GM23338 (cell line): ENCODE measurements around the gene TSFM. TPM values are rescaled to one million over a fixed set of nuclear protein-coding genes. Genes with fewer than 3 reads are reported as not detected.

Experiments used
- ATAC-seq: fragments of 200-7000 bp; cut with Tn5 transposase; 3 replicates; pipeline ENCODE4 v1.9.1; 2020
- DNase-seq: peaks from one replicate; pipeline ENCODE4 v3.0.0-alpha.2; 2015; ENCODE audit warnings: low spot score
- H2AFZ ChIP-seq: fragments of 200-600 bp; sonication (generic); 2 replicates; pipeline ENCODE4 v1.8.0; 2016; ENCODE audit warnings: antibody characterized with exemption, mild to moderate bottlenecking, moderate library complexity
- H3F3A ChIP-seq: fragments of 200-600 bp; sonication (generic); replicated peaks from 2 replicates; pipeline ENCODE4 v1.8.0; 2017; ENCODE audit warnings: antibody characterized with exemption, mixed run types, low read depth
- H3K27ac ChIP-seq: fragments of 200-600 bp; sonication (generic); 2 replicates; pipeline ENCODE4 v1.6.1; 2016; ENCODE audit warnings: low read depth
- H3K27me3 ChIP-seq: fragments of 200-600 bp; sonication (generic); 2 replicates; pipeline ENCODE4 v1.8.0; 2016; ENCODE audit warnings: mild to moderate bottlenecking, mixed run types, moderate library complexity; ENCODE audit not compliant: insufficient read depth
- H3K36me3 ChIP-seq: fragments of 200-600 bp; sonication (generic); 2 replicates; pipeline ENCODE4 v1.8.0; 2016; ENCODE audit warnings: mild to moderate bottlenecking; ENCODE audit not compliant: insufficient read depth
- H3K4me1 ChIP-seq: fragments of 200-600 bp; sonication (generic); 2 replicates; pipeline ENCODE4 v1.8.0; 2016; ENCODE audit warnings: mild to moderate bottlenecking, moderate library complexity; ENCODE audit not compliant: insufficient read depth
- H3K4me2 ChIP-seq: fragments of 200-600 bp; sonication (generic); 2 replicates; pipeline ENCODE4 v1.7.1; 2017; ENCODE audit warnings: mixed run types
- H3K4me3 ChIP-seq: fragments of 200-600 bp; sonication (generic); 2 replicates; pipeline ENCODE4 v1.6.1; 2016; ENCODE audit warnings: mixed run types
- H3K79me2 ChIP-seq: fragments of 200-600 bp; sonication (generic); replicated peaks from 2 replicates; pipeline ENCODE4 v1.8.0; 2017; ENCODE audit warnings: mild to moderate bottlenecking; ENCODE audit not compliant: insufficient read depth
- H3K9me2 ChIP-seq: fragments of 200-600 bp; sonication (generic); 2 replicates; pipeline ENCODE4 v1.8.0; 2017; ENCODE audit not compliant: insufficient read depth
- H4K20me1 ChIP-seq: fragments of 200-600 bp; sonication (generic); replicated peaks from 2 replicates; pipeline ENCODE4 v1.8.0; 2017; ENCODE audit warnings: mild to moderate bottlenecking; ENCODE audit not compliant: insufficient read depth
- H3K27ac Mint-ChIP-seq: 2 replicates; pipeline ENCODE4 v1.8.0; 2020; ENCODE audit warnings: inconsistent platforms, mild to moderate bottlenecking, moderate library complexity, mixed read lengths
- H3K27me3 Mint-ChIP-seq: 3 replicates; pipeline ENCODE4 v1.8.0; 2022; ENCODE audit warnings: low read depth, mild to moderate bottlenecking, moderate library complexity, mixed read lengths, inconsistent platforms; ENCODE audit not compliant: insufficient read depth, poor library complexity
- H3K36me3 Mint-ChIP-seq: 3 replicates; pipeline ENCODE4 v1.8.0; 2021; ENCODE audit warnings: low read depth, mild to moderate bottlenecking, inconsistent platforms, moderate library complexity, mixed read lengths
- H3K4me1 Mint-ChIP-seq: 3 replicates; pipeline ENCODE4 v1.8.0; 2020; ENCODE audit warnings: mild to moderate bottlenecking, inconsistent platforms, mixed read lengths
- H3K4me3 Mint-ChIP-seq: 3 replicates; pipeline ENCODE4 v1.8.0; 2021; ENCODE audit warnings: moderate library complexity, mild to moderate bottlenecking, inconsistent platforms, mixed read lengths
- H3K9me3 Mint-ChIP-seq: 3 replicates; pipeline ENCODE4 v1.8.0; 2020; ENCODE audit warnings: moderate library complexity, mild to moderate bottlenecking, inconsistent platforms, mixed read lengths
- CREB1 ChIP-seq: fragments of 250-450 bp; sonication (Bioruptor Pico); IDR thresholded peaks from 2 replicates; pipeline ENCODE4 v1.5.0; 2020; ENCODE audit warnings: low read depth, mild to moderate bottlenecking, moderate library complexity
- EZH2 ChIP-seq: fragments of 200-600 bp; sonication (generic); IDR thresholded peaks from one replicate; pipeline ENCODE4 v1.8.0; 2017; ENCODE audit warnings: antibody characterized with exemption, mild to moderate bottlenecking, low read depth; ENCODE audit not compliant: unreplicated experiment
- EZH2phosphoT487 ChIP-seq: fragments of 200-600 bp; sonication (generic); IDR thresholded peaks from one replicate; pipeline ENCODE4 v1.8.1; 2018; ENCODE audit warnings: antibody characterized with exemption; ENCODE audit not compliant: unreplicated experiment
- JUNB ChIP-seq: IDR thresholded peaks from one replicate; pipeline ENCODE4 v1.6.1; 2016; ENCODE audit warnings: antibody characterized with exemption; ENCODE audit not compliant: unreplicated experiment
- NANOG ChIP-seq: IDR thresholded peaks from 2 replicates; pipeline ENCODE4 v1.6.1; 2016; ENCODE audit warnings: antibody characterized with exemption, borderline replicate concordance
- POLR2AphosphoS5 ChIP-seq: IDR thresholded peaks from 2 replicates; pipeline ENCODE4 v1.6.1; 2016; ENCODE audit warnings: antibody characterized with exemption, low read depth
- STAT1 ChIP-seq: IDR thresholded peaks from one replicate; pipeline ENCODE4 v1.6.1; 2016; ENCODE audit warnings: antibody characterized with exemption; ENCODE audit not compliant: unreplicated experiment
- ZNF114 ChIP-seq: fragments of 250-450 bp; sonication (Bioruptor Pico); IDR thresholded peaks from 2 replicates; pipeline ENCODE4 v1.5.0; 2020; ENCODE audit warnings: mild to moderate bottlenecking, moderate library complexity
- ZNF331 ChIP-seq: fragments of 250-450 bp; sonication (Bioruptor Pico); IDR thresholded peaks from 2 replicates; pipeline ENCODE4 v1.5.0; 2020; ENCODE audit warnings: low read depth, mild to moderate bottlenecking, moderate library complexity
- polyA plus RNA-seq: library from polyadenylated mRNA; unstranded; fragments of >200 nt; fragmentation: Nextera tagmentation; extraction: Ambion mirVana; gene quantifications from 2 replicates; pipeline ENCODE4 v1.2.1, GENCODE V29; 2016
- total RNA-seq: library from RNA; depleted of rRNA; stranded (reverse); fragments of >200 nt; shearing (Covaris generic); gene quantifications from 2 replicates; pipeline ENCODE4 v1.2.3, GENCODE V29; 2014
- TF ChIP-seq, protein P1 (sequence below): IDR thresholded peaks from one replicate; pipeline ENCODE4 v1.6.1; 2018; ENCODE audit warnings: antibody characterized with exemption; ENCODE audit not compliant: unreplicated experiment
- TF ChIP-seq, protein P2 (sequence below): fragments of 250-450 bp; sonication (Bioruptor Pico); IDR thresholded peaks from 2 replicates; pipeline ENCODE4 v1.5.0; 2020; ENCODE audit warnings: mild to moderate bottlenecking, moderate library complexity
- TF ChIP-seq, protein P3 (sequence below): IDR thresholded peaks from 2 replicates; pipeline ENCODE4 v1.6.1; 2016; ENCODE audit warnings: antibody characterized with exemption
- TF ChIP-seq, protein P4 (sequence below), 2 experiments: fragments of 200-600 bp in 1 of 2; sonication (generic) in 1 of 2; conservative IDR thresholded peaks; 2 replicates each; pipeline versions ENCODE4 v1.5.1 to v1.6.1; 2016 to 2017; ENCODE audit warnings: antibody characterized with exemption in 2 of 2, low read depth in 2 of 2, mild to moderate bottlenecking in 2 of 2, moderate library complexity in 1 of 2

TSFM gene
- total and polyA plus RNA-seq, 2 experiments from 2014 or later: 29.5 to 43.1 TPM

DNA sequence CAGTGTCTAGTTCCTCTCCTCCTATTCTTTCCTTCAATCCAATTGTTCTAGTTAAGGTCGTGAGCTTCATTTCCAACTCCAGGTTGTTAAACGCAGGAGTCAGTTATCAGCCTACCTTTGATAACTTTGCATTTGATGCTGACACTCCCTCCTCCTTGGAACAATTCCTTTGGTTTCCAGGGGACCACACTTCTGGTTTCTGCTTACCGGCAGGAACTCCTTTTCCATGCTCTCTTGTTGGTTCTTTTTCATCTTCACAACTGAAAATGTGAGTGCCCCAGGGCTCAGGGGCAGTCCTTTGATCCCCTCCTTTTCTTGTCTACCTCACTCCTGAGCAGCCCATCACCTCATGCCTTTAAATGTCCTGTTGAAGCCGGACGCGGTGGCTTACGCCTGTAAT, 5.2 kb upstream of the TSFM start:
- Mint-ChIP-seq H3K36me3 (no peaks in the 10 kb centered on the region), H3K4me1 (peaks cover 2% of the 10 kb centered on the region; the same call in 2 of the 3 replicates), H3K4me3 (no peak overlapping the region), H3K27me3 (peaks cover 7% of the 10 kb centered on the region), H3K27ac (0 out of 2 replicates have a peak overlapping the region, but pooled peaks have one; percentile 57), H3K9me3 (no peaks in the 10 kb centered on the region; the same call in 2 of the 3 replicates)
- no peaks in the 10 kb centered on the region for H3K4me1 ChIP-seq
- no peaks in the 10 kb centered on the region for H3K9me2 ChIP-seq
- ATAC-seq: no peak
- no peak overlapping the region for H3K4me2 ChIP-seq
- no peaks in the 10 kb centered on the region for H3K36me3 ChIP-seq
- no peaks in the 10 kb centered on the region; the same call in 1 of the 2 replicates for H4K20me1 ChIP-seq
- TF ChIP-seq NANOG (no peak), CREB1 (CRISPR knock-in tag) (no peak), ZNF331 (CRISPR knock-in tag) (no peak), EZH2phosphoT487 (no peak), POLR2AphosphoS5 (no peak), EZH2 (no peak), STAT1 (no peak), ZNF114 (CRISPR knock-in tag) (no peak), JUNB (no peak)
- TF ChIP-seq, protein P1, sequence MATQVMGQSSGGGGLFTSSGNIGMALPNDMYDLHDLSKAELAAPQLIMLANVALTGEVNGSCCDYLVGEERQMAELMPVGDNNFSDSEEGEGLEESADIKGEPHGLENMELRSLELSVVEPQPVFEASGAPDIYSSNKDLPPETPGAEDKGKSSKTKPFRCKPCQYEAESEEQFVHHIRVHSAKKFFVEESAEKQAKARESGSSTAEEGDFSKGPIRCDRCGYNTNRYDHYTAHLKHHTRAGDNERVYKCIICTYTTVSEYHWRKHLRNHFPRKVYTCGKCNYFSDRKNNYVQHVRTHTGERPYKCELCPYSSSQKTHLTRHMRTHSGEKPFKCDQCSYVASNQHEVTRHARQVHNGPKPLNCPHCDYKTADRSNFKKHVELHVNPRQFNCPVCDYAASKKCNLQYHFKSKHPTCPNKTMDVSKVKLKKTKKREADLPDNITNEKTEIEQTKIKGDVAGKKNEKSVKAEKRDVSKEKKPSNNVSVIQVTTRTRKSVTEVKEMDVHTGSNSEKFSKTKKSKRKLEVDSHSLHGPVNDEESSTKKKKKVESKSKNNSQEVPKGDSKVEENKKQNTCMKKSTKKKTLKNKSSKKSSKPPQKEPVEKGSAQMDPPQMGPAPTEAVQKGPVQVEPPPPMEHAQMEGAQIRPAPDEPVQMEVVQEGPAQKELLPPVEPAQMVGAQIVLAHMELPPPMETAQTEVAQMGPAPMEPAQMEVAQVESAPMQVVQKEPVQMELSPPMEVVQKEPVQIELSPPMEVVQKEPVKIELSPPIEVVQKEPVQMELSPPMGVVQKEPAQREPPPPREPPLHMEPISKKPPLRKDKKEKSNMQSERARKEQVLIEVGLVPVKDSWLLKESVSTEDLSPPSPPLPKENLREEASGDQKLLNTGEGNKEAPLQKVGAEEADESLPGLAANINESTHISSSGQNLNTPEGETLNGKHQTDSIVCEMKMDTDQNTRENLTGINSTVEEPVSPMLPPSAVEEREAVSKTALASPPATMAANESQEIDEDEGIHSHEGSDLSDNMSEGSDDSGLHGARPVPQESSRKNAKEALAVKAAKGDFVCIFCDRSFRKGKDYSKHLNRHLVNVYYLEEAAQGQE: no peak
- TF ChIP-seq, protein P2, sequence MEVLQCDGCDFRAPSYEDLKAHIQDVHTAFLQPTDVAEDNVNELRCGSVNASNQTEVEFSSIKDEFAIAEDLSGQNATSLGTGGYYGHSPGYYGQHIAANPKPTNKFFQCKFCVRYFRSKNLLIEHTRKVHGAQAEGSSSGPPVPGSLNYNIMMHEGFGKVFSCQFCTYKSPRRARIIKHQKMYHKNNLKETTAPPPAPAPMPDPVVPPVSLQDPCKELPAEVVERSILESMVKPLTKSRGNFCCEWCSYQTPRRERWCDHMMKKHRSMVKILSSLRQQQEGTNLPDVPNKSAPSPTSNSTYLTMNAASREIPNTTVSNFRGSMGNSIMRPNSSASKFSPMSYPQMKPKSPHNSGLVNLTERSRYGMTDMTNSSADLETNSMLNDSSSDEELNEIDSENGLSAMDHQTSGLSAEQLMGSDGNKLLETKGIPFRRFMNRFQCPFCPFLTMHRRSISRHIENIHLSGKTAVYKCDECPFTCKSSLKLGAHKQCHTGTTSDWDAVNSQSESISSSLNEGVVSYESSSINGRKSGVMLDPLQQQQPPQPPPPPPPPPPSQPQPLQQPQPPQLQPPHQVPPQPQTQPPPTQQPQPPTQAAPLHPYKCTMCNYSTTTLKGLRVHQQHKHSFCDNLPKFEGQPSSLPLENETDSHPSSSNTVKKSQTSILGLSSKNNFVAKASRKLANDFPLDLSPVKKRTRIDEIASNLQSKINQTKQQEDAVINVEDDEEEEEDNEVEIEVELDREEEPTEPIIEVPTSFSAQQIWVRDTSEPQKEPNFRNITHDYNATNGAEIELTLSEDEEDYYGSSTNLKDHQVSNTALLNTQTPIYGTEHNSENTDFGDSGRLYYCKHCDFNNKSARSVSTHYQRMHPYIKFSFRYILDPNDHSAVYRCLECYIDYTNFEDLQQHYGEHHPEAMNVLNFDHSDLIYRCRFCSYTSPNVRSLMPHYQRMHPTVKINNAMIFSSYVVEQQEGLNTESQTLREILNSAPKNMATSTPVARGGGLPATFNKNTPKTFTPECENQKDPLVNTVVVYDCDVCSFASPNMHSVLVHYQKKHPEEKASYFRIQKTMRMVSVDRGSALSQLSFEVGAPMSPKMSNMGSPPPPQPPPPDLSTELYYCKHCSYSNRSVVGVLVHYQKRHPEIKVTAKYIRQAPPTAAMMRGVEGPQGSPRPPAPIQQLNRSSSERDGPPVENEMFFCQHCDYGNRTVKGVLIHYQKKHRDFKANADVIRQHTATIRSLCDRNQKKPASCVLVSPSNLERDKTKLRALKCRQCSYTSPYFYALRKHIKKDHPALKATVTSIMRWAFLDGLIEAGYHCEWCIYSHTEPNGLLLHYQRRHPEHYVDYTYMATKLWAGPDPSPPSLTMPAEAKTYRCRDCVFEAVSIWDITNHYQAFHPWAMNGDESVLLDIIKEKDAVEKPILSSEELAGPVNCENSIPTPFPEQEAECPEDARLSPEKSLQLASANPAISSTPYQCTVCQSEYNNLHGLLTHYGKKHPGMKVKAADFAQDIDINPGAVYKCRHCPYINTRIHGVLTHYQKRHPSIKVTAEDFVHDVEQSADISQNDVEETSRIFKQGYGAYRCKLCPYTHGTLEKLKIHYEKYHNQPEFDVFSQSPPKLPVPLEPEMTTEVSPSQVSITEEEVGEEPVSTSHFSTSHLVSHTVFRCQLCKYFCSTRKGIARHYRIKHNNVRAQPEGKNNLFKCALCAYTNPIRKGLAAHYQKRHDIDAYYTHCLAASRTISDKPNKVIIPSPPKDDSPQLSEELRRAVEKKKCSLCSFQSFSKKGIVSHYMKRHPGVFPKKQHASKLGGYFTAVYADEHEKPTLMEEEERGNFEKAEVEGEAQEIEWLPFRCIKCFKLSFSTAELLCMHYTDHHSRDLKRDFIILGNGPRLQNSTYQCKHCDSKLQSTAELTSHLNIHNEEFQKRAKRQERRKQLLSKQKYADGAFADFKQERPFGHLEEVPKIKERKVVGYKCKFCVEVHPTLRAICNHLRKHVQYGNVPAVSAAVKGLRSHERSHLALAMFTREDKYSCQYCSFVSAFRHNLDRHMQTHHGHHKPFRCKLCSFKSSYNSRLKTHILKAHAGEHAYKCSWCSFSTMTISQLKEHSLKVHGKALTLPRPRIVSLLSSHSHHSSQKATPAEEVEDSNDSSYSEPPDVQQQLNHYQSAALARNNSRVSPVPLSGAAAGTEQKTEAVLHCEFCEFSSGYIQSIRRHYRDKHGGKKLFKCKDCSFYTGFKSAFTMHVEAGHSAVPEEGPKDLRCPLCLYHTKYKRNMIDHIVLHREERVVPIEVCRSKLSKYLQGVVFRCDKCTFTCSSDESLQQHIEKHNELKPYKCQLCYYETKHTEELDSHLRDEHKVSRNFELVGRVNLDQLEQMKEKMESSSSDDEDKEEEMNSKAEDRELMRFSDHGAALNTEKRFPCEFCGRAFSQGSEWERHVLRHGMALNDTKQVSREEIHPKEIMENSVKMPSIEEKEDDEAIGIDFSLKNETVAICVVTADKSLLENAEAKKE (CRISPR knock-in tag): no peak
- TF ChIP-seq, protein P3, sequence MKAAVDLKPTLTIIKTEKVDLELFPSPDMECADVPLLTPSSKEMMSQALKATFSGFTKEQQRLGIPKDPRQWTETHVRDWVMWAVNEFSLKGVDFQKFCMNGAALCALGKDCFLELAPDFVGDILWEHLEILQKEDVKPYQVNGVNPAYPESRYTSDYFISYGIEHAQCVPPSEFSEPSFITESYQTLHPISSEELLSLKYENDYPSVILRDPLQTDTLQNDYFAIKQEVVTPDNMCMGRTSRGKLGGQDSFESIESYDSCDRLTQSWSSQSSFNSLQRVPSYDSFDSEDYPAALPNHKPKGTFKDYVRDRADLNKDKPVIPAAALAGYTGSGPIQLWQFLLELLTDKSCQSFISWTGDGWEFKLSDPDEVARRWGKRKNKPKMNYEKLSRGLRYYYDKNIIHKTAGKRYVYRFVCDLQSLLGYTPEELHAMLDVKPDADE: no peak
- TF ChIP-seq, protein P4, sequence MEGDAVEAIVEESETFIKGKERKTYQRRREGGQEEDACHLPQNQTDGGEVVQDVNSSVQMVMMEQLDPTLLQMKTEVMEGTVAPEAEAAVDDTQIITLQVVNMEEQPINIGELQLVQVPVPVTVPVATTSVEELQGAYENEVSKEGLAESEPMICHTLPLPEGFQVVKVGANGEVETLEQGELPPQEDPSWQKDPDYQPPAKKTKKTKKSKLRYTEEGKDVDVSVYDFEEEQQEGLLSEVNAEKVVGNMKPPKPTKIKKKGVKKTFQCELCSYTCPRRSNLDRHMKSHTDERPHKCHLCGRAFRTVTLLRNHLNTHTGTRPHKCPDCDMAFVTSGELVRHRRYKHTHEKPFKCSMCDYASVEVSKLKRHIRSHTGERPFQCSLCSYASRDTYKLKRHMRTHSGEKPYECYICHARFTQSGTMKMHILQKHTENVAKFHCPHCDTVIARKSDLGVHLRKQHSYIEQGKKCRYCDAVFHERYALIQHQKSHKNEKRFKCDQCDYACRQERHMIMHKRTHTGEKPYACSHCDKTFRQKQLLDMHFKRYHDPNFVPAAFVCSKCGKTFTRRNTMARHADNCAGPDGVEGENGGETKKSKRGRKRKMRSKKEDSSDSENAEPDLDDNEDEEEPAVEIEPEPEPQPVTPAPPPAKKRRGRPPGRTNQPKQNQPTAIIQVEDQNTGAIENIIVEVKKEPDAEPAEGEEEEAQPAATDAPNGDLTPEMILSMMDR (conservative IDR thresholded peaks at IDR 0.05; ENCODE audit: low read depth in 2 of 2): no peak
- H3K27me3 ChIP-seq: peaks cover 19% of the 10 kb centered on the region
- DNase-seq: no peak
- H3K79me2 ChIP-seq: no peaks in the 10 kb centered on the region
- no peak overlapping the region for H3K27ac ChIP-seq
- no peak overlapping the region for H2AFZ ChIP-seq
- no peaks in the 10 kb centered on the region for H3F3A ChIP-seq
- H3K4me3 ChIP-seq: no peak overlapping the region
